Measurements from ENCODE around the gene ALDH16A1.

The ALDH16A1 gene

DNA sequence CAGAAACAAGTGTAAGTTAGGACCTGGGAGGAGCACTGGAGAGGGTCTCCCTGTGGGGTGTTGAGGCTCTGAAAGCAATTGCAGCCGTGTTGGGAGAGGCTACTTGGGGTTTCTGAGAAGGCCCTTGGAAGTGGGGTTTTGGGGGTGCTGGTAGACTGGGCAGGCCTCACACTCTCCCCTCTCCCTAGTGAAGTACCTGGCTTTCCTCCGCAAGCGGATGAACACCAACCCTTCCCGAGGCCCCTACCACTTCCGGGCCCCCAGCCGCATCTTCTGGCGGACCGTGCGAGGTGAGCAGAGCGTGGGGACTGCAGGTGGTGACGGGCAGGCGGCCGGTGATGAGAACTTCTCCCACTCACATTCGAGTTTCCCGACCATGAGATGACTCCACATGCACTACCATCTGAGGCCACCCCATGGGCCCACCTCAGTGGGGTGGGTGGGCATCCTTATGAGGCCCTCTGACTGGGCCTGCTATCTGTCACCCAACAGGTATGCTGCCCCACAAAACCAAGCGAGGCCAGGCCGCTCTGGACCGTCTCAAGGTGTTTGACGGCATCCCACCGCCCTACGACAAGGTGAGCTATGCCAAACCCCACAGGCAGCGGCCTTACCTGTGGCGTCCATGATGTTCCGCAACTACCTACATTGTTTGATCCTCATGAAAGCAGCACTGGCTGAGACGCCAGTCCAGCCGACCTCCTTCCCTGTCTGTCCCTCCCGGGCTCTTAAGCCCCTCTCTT, 37.4 kb downstream of the ALDH16A1 start:
- no peak for DNase-seq

DNA sequence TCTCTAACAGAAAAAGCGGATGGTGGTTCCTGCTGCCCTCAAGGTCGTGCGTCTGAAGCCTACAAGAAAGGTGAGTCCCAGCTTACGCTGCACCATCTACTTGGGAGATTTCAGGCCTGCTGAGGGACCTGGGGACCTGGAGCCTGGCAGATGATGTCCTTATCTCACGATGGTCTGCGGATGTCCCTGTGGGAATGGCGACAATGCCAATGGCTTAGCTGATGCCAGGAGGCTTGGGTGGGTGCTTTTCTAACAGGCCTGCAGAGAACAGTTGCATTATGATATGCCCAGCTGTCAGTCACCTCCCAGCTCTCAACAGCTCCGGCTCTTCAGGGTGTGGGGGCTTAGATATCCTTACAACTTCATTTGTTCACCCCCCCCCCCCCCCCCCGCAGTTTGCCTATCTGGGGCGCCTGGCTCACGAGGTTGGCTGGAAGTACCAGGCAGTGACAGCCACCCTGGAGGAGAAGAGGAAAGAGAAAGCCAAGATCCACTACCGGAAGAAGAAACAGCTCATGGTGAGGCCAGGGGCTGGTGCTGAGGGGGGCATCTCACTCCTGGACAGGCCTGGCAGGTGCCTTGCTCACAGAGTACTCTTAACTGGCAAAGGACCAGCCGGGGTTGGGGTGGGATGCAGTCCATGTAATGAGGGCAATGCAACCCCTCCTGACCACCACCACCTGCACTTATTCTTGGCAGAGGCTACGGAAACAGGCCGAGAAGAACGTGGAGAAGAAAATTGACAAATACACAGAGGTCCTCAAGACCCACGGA, 38.2 kb downstream of the ALDH16A1 start:
- no peak for DNase-seq

DNA sequence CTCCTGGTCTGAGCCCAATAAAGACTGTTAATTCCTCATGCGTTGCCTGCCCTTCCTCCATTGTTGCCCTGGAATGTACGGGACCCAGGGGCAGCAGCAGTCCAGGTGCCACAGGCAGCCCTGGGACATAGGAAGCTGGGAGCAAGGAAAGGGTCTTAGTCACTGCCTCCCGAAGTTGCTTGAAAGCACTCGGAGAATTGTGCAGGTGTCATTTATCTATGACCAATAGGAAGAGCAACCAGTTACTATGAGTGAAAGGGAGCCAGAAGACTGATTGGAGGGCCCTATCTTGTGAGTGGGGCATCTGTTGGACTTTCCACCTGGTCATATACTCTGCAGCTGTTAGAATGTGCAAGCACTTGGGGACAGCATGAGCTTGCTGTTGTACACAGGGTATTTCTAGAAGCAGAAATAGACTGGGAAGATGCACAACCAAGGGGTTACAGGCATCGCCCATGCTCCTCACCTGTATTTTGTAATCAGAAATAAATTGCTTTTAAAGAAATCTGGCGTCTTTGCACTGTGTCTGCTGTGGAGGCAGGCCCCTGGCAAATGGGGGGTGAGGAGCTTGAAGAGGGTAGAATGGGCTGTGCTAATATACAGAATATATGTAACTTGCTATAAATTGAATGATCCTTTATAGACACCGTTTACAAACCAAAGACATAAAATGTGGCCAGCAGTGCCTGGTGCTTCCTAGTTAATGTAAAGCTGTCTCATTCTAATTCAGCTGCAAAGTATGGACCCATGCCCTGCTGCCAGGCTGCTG, 39.0 kb downstream of the ALDH16A1 start:
- no peak for DNase-seq

DNA sequence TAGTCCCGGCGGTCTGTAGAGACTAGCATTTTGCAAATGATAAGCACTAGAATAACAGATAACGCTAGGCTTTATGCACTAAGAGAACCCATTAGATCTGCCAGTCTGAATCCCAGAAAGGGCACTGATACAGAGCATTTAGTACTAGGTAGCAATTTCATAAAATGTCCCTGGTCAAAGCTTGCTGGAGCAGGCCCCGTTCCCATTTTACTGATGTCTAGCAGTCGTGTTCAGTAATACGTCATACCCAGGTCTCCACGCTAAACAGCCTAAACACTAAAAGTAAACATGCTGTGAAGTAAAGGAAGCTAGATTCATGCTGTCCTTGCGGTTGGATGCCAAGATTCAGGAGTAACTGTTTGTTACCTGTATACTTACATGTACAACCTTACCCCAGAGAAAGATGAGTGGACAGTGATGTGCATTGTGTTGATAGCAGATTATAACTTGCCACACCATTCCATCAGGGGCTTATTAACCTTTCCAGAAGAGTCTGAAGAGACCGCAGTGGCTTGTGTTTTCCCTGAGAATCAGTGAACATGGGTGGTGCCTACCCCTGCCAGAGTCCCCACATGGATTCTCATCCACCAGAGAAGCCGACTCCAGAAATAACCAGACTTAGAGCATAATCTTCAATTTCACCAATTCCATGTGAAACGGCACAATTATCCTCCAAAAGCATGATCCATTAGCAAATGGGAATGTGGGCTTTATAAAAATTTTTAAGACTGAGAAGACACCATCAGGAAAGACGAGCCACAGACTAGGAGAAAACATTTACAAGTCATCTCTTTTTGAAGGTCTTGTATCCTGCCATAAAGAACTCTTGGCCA, 39.8 kb downstream of the ALDH16A1 start:
- peak; percentile 46 for DNase-seq

DNA sequence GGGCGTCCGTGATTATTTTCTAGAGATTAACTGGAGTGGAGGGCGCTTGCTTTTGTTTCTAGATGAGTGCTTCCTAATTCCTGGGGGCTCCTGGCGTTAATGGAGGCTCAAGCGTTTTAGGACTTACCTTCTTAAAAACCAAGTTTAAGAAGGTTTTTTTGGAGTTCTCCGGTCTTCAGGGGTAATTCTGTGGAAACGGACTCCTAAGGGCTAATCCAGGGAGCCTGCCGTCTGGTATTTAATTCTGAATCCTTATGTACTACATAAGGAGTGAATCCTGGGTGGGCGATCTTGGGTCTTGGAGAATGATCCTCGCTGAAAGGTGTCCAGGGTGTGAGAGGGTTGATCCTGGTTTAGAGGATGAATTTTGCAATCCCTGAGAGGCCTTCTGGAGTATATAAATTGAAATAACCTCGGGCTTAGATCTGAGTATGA, 43.6 kb downstream of the ALDH16A1 start:
- DNase-seq, result no peak

DNA sequence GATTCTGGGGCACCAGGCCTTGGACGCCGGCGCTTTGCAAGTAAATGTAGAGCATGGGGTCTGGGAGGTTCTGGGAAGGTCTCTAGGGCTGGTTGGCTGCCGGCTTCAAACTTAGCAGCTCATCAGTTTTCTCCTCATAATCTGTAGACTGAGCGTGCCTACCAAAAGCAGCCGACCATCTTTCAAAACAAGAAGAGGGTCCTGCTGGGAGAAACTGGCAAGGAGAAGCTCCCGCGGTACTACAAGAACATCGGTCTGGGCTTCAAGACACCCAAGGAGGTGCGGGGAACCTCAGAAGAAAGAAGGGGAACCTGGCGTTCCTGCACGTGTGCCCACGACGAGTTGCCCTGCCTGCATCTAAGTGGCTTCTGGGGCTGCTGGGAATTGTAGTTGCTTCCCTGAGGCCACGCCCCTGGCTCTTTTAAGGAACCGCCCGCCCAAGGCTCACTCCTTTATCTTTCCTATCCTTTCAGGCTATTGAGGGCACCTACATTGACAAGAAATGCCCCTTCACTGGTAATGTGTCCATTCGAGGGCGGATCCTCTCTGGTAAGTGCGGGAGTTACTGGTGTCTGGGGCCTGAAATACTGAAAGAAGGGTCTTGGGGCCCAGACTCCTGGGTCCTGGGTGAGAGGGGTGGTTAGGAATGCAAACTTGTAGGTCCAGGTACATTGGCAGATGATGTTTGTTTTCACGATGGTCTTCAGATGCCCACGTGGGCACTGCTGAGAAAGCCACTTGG, 44.2 kb downstream of the ALDH16A1 start:
- peak; percentile 84 for DNase-seq

DNA sequence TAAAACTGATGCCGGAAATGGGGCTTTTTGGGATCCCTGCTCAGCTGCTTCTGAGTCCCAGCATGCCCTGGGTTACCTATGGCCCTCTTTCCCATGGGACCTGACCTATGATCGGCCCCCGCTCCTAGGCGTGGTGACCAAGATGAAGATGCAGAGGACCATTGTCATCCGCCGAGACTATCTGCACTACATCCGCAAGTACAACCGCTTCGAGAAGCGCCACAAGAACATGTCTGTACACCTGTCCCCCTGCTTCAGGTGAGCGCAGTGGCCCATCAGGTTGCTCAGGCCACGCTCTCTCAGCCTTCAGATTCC, 44.7 kb downstream of the ALDH16A1 start:
- DNase-seq, result peak; percentile 26

DNA sequence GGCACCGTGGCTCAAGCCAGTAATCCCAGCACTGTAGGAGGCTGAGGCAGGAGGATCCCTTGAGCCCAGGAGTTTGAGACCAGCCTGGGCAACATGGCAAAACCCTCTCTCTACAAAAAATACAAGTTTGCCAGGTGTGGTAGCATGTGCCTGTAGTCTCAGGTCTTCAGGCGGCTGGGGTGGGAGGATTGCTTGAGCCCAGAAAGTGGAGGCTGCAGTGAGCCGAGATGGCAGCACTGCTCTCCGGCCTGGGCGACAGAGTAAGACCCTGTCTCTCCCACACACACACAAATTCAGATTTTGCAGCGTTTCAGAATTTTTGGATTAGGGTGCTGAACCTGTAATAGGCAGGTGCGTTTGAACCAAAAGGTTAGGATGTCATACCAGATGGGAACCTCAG, 45.5 kb downstream of the ALDH16A1 start:
- peak; percentile 12 for DNase-seq

DNA sequence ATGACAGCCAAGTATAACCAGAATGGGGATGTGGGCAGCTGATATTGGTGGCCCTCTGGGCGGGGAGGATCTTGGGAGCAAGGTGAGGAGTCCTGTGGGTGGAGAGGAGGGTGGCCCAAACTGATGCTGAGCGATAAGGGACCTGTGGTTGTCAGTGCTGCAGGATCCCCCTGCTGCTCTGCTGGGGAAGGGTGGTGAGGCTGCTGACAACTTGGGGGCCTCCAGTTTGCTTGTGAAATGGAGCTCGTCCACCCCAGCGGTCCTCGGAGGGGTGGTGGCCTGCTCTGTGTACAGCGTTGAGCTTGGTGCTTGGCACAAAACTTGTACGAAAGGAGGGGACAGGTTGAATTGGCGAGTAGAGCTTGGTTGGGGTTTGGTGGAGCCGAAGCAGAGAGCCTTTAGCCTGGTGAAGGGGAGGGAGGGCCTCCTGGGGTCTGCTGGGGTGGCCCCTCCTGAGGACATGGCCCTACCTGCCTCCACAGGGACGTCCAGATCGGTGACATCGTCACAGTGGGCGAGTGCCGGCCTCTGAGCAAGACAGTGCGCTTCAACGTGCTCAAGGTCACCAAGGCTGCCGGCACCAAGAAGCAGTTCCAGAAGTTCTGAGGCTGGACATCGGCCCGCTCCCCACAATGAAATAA, 46.1 kb downstream of the ALDH16A1 start:
- peak; percentile 41 for DNase-seq

DNA sequence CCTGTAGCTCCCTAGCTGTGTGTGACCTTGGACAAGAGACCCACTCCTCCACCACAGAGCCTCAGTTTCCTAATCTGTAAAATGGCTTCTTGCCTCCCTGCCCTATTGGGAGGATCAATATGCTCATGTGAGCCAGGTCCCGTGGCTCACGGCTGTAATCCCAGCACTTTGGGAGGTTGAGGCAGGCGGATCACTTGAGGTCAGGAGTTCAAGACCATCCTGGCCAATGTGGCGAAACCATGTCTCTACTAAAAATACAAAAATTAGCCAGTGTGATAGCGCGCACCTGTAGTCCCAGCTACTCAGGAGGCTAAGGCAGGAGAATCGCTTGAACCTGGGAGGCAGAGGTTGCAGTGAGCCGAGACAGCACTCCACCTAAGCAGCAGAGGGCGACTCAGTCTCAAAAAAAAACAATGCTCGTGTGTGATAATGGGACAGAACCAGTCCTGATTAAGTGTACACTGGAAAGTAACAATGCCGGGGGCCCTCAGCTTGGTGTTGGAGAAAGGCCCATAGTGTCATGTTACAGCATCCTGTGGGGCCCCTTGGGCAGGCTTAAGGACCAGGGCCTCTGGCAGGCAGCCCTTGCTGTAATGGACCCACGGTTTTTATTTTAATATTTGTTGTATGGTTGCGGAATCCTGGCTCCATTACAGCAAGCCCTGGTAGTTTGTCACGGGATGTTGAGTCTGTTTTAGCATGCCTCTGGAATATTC, 50.0 kb downstream of the ALDH16A1 start:
- peak; percentile 50 for DNase-seq

DNA sequence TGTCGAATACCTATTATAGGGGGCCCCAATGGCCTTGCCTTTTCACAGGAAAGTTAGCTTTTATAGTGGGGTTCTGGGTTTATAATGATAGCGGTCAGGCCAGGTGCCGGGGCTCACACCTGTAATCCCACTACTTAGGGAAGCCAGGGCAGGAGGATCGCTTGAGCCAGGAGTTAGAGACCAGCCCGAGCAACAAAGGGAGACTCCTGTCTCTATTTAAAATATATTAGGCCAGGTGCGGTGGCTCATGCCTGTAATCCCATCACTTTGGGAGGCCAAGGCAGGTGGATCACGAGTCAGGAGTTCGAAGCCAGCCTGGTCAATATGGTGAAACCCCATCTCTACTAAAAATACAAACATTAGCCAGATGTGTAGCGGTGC, 50.5 kb downstream of the ALDH16A1 start:
- no peak for DNase-seq

DNA sequence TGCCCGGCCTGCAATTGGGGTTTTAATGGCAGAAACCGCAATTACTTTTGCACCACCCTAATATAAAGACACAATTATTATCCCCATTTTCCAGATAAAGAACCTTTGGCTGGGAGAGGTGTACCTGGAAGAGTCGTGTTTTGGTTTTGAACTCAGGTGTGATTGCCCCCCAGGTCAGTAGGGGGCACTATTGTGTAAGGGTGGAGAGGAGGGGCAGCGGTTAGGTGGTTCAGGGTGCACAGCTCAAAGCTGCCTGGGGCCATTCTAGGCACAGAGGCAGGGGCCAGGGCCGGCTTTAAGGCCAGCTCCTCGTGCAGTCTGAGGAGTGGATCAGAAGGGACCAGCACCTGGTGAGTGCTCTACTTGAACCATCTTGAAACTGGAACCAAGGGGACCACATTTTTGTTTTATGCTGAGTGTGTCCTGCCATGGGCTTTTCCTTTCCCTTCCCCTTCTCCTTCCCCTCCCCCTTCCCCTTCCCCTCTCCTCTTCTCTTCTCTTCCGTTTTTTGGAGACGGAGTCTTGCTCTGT, 53.6 kb downstream of the ALDH16A1 start:
- DNase-seq, result peak; percentile 81

DNA sequence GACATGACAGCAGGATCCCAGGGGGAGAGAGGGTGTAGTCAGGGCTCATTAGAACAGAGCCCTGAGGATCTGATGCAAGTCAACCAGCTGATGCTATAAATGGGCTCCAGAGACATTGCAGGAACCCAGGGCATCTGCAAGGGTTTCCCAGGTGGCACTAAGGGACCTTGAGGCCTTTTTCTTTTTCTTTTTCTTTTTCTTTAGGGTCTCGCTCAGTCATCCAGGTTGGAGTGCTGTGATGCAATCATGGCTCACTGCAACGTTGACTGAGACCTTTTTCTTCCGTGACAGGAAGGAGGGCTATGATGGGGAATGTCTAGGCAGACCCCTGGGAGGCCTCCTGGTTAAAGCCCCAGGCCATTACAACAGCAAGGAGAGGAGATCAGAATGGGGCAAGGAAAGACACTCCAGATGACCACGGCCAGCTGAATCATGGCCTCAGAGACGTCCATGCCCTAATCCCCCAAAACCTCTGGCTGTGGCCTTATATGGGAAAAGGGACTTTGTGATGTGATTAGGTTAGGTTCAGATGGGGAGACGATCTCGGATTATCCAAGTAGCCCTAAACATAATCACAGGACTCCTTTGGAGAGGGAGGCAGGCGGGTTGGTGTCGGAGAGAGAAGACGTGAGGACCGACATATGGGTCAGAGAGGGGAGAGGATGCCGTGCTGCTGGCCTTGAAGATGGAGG, 54.9 kb downstream of the ALDH16A1 start:
- DNase-seq, result no peak

DNA sequence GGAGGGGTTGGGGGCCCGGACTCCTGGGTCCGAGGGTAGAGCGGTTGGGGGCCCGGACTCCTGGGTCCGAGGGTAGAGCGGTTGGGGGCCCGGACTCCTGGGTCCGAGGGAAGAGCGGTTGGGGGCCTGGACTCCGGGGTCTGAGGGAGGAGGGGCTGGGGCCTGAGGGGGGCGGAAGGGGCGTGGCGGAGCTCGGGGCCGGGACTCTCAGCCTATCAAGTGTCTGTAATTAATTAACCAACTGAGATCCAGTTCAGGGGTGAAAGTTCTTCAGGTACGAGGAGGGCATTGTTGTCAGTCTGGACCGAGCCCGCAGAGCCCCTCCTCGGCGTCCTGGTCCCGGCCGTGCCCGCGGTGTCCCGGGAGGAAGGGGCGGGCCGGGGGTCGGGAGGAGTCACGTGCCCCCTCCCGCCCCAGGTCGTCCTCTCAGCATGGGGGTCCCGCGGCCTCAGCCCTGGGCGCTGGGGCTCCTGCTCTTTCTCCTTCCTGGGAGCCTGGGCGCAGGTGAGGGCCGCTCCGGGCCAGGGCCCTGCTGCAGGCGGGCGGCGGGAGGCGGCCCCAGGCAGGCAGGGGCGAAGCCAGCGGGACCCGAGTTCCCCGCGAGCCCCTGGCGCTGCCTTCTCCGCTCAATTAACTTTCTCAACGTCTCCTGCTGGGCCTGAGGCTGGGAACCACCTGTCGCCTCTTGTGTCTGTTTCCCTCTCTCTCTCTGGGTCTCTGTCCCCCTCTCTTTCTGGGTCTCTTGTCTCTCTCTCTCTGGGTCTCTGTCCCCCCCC, 60.1 kb downstream of the ALDH16A1 start:
- DNase-seq, result peak; percentile 31

DNA sequence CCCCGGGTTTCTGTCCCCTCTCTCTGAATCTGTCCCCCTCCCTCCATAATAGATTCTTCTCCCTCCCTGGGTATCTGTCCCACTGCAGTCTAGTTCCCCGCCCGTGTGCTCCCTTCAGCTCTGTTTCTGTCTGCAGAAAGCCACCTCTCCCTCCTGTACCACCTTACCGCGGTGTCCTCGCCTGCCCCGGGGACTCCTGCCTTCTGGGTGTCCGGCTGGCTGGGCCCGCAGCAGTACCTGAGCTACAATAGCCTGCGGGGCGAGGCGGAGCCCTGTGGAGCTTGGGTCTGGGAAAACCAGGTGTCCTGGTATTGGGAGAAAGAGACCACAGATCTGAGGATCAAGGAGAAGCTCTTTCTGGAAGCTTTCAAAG, 60.7 kb downstream of the ALDH16A1 start:
- no peak for DNase-seq

DNA sequence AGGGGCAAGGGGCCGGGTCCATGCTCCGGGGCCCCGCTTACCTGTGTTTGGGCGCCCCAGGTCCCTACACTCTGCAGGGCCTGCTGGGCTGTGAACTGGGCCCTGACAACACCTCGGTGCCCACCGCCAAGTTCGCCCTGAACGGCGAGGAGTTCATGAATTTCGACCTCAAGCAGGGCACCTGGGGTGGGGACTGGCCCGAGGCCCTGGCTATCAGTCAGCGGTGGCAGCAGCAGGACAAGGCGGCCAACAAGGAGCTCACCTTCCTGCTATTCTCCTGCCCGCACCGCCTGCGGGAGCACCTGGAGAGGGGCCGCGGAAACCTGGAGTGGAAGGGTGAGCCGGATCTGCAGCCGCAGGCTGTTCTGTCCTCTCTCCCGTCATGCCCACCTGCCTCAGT, 61.1 kb downstream of the ALDH16A1 start:
- DNase-seq, result no peak

DNA sequence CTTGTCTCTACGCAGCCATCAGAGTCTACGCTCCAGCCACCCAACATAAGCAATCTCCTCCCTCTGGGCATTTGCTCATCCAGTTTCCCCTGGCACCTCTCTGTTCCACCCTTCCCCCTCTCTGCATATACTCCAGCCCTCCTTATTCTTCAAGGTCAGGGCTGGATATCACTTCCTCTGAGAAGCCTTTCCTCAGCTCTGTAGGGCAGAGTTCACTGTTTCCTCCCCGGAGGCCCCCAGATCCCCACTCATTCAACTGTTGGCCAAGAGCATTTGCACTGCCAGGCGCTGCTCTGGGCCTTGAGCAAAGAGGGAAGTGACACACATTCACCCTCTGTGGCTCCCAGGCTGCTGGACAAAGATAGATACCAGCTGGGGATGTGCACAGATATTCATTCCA, 62.7 kb downstream of the ALDH16A1 start:
- DNase-seq, result no peak

DNA sequence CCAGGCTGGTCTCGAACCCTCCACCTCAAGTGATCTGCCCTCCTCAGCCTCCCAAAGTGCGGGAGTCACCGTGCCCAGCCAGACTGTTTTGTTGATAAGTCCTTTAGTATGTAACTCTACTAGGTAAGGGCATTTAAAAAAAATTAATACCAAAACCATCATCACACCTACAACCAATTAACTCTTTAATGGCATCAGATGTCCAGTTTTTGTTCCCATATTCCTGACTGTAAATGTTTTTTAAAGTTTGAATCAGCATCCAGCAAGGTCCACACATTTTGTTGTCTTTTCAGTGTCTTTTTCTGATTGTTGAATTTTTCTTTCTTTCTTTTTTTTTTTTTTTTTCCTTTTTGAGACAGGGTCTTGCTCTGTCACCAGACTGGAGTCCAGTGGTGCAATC, 65.0 kb downstream of the ALDH16A1 start:
- DNase-seq, result no peak

All from stimulated activated CD4-positive, alpha-beta T cell treated with anti-CD3 and anti-CD28 coated beads, Interleukin-4, amount 100 ng/mL, for 24 hours (primary cell).